Measurements from ENCODE around the gene HIGD1C.

Gene HIGD1C

GRCh38 chr12:50947933-50948626, 4.3 kb upstream of the HIGD1C start:
- no peak for TF ChIP-seq CTCF (IDR thresholded peaks at IDR 0.05)

GRCh38 chr12:50948798-50949197, 3.5 kb upstream of the HIGD1C start:
- TF ChIP-seq CTCF (IDR thresholded peaks at IDR 0.05) = no peak

- TF ChIP-seq CTCF (IDR thresholded peaks at IDR 0.05) = no peak
Measured at GRCh38 chr12:50949801-50950302, 2.5 kb upstream of the HIGD1C start.

GRCh38 chr12:50951112-50951511, 1.2 kb upstream of the HIGD1C start:
- no peak for TF ChIP-seq CTCF (IDR thresholded peaks at IDR 0.05)

- no peak for TF ChIP-seq CTCF (IDR thresholded peaks at IDR 0.05)
Measured at GRCh38 chr12:50953047-50953446, 703 bp downstream of the HIGD1C start.

- no peak for TF ChIP-seq CTCF (IDR thresholded peaks at IDR 0.05)
Measured at GRCh38 chr12:50955288-50955687, 2.9 kb downstream of the HIGD1C start.

GRCh38 chr12:50955697-50956096, 3.4 kb downstream of the HIGD1C start:
- no peak for TF ChIP-seq CTCF (IDR thresholded peaks at IDR 0.05)

- no peak for TF ChIP-seq CTCF (IDR thresholded peaks at IDR 0.05)
Measured at GRCh38 chr12:50960130-50960529, 7.8 kb downstream of the HIGD1C start.

Measured in LNCAP (cell line).